Measurements from ENCODE around the gene ARHGAP45. TPM values are rescaled to one million over a fixed set of nuclear protein-coding genes. Genes with fewer than 3 reads are reported as not detected.

The ARHGAP45 gene
- total and polyA plus RNA-seq, 2 of the 8 experiments (the other 6 are each of a cell fraction or from before 2014, with no cell fraction given), result 31.4 to 41.8 TPM

DNA sequence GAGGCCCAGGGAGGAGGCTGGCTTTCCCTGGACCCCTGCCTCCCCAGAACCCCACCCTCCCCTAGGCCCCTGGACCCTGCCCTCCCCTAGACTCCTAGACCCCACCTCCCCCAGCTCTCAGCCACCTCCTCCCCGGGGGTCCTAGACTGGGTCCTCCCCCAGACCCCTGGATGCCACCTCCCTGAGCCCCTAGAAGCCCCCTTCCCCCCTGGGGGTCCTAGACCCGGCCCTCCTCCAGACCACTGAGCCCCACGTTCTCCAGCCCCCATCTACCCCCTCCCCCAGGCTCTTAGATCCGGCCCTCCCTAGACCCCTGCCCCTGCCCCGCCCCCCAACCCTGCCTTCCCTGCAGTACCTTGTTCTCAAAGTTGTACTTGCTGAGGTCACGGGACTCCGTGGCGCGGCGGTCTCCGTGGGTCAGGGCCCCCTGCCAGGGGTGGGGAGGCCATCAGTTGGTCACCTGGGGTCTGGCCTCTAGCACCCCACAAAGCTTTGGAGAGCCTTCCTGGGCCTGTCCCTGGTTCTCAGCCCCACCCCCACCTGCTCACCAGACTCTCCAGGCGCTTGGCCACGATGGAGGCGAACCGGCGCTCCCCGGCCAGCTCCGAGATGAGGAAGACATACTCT, 44.8 kb downstream of the ARHGAP45 start:
- no peak for FAIRE-seq
- no peak overlapping the region for H3K56ac ChIP-seq (replicated peaks; ENCODE audit: insufficient read length, low read depth, low read length)
- H3K4me3 ChIP-seq (ENCODE audit: extremely low read depth in 1 of 4, insufficient read depth in 2 of 4, low read depth in 3 of 4, low read length in 4 of 4), result no peak overlapping the region
- H2BK15ac ChIP-seq (ENCODE audit: low read length), result no peak overlapping the region
- no peak overlapping the region; a peak in 1 of 4 replicates for H3K4me2 ChIP-seq (ENCODE audit: insufficient read depth in 1 of 2, low read depth in 2 of 2, low read length in 2 of 2)
- no peak overlapping the region for H3K23ac ChIP-seq (ENCODE audit: insufficient read length)
- H3K36me3 ChIP-seq (ENCODE audit: control insufficient read depth in 2 of 4, insufficient read depth in 4 of 4, low read length in 3 of 4), result peaks cover 2 to 35% (median 10%) of the 10 kb centered on the region in 4 experiments; a peak in 5 of 8 replicates
- H2BK12ac ChIP-seq (ENCODE audit: low read depth, low read length), result no peak overlapping the region
- no peak overlapping the region for H3K4ac ChIP-seq (replicated peaks; ENCODE audit: insufficient read length, low read depth, low read length)
- peaks cover 5 to 12% of the 10 kb centered on the region in 2 experiments for H4K20me1 ChIP-seq (replicated peaks in 1 of 2; ENCODE audit: control insufficient read depth in 1 of 2, insufficient read depth in 2 of 2, low read length in 2 of 2)
- peaks cover 0 to 5% (median 2%) of the 10 kb centered on the region in 4 experiments; a peak in 5 of 7 replicates for H3K4me1 ChIP-seq (replicated peaks in 1 of 4; ENCODE audit: control insufficient read depth in 3 of 4, insufficient read depth in 4 of 4, low read length in 3 of 4)
- H3K14ac ChIP-seq (ENCODE audit: insufficient read length), result no peak overlapping the region
- no peaks in the 10 kb centered on the region for H3K27me3 ChIP-seq (replicated peaks in 1 of 4; ENCODE audit: control insufficient read depth in 3 of 4, extremely low read depth in 1 of 4, insufficient read depth in 3 of 4, low read length in 3 of 4)
- no peak for DNase-seq (ENCODE audit: low read depth in 1 of 2, low spot score in 2 of 2)
- no peaks in the 10 kb centered on the region for H3K23me2 ChIP-seq (ENCODE audit: low read depth, low read length)
- no peaks in the 10 kb centered on the region for H3K9me3 ChIP-seq (ENCODE audit: insufficient read depth in 2 of 2, low read depth in 1 of 2, low read length in 1 of 2)
- no peak overlapping the region for H3K9ac ChIP-seq (replicated peaks in 1 of 4; ENCODE audit: extremely low read depth in 1 of 4, low read depth in 3 of 4, low read length in 3 of 4)
- ChIA-PET POLR2A (ENCODE audit: partially characterized antibody) (interaction anchor here (0.9 to 3.1 kb wide), 5 partner anchors 9 to 117 kb away, joined by 3 to 24 read pairs (median 3); partner anchors contain the start of gene GPX4), CTCF (ENCODE audit: partially characterized antibody) (interaction anchor here (0.6 to 3.7 kb wide), 11 partner anchors 12 to 124 kb away, joined by 3 to 27 read pairs (median 10); no protein-coding TSS in a partner anchor)
- no peak overlapping the region for H2BK120ac ChIP-seq (replicated peaks; ENCODE audit: low read depth, low read length)
- no peaks in the 10 kb centered on the region for H3K79me2 ChIP-seq (ENCODE audit: control insufficient read depth in 1 of 2, insufficient read depth in 2 of 2, low read length in 2 of 2)
- H2BK5ac ChIP-seq (ENCODE audit: low read depth, low read length), result no peak overlapping the region
- no peak overlapping the region for H2AK5ac ChIP-seq (ENCODE audit: low read depth, low read length)
- no peak overlapping the region for H4K5ac ChIP-seq (ENCODE audit: insufficient read length, low read depth, low read length)
- H3K18ac ChIP-seq (ENCODE audit: extremely low read depth, low read length), result no peak overlapping the region
- no peak overlapping the region for H4K8ac ChIP-seq (ENCODE audit: extremely low read depth, insufficient read depth, low read length)
- H4K91ac ChIP-seq (replicated peaks; ENCODE audit: insufficient read length, low read length), result no peak overlapping the region
- 93% methylated on average over 9 of the region's 18 CpGs; no CpG with 5 or more reads in 1 of the 2 experiments for WGBS, 2 experiments (ENCODE audit: extremely low coverage in 1 of 2, insufficient coverage in 1 of 2, insufficient read length in 1 of 2, insufficient replicate concordance in 2 of 2, low coverage in 1 of 2, low lambda C conversion rate in 2 of 2, missing lambda C conversion rate in 1 of 2)
- no peak overlapping the region for H3K27ac ChIP-seq (ENCODE audit: low read depth, low read length)
- H2BK20ac ChIP-seq (ENCODE audit: low read length), result no peak overlapping the region
- no peaks in the 10 kb centered on the region for H3K79me1 ChIP-seq (ENCODE audit: low read depth, low read length)
- H2AFZ ChIP-seq (ENCODE audit: low read length), result no peak overlapping the region
- no peak for TF ChIP-seq CREB1 (IDR thresholded peaks at IDR 0.05)
- TF ChIP-seq SAP30 (IDR thresholded peaks at IDR 0.05; ENCODE audit: insufficient read depth, insufficient replicate concordance, low read length), result no peak
- TF ChIP-seq GABPA (IDR thresholded peaks at IDR 0.05; ENCODE audit: borderline replicate concordance, insufficient read depth, low read length), result no peak
- no peak for TF ChIP-seq FOSL1 (IDR thresholded peaks at IDR 0.05; ENCODE audit: insufficient read depth, low read depth, low read length)
- TF ChIP-seq GTF2F1 (IDR thresholded peaks at IDR 0.05; ENCODE audit: borderline replicate concordance, low read depth, low read length), result no peak
- no peak for TF ChIP-seq SP4 (IDR thresholded peaks at IDR 0.05; ENCODE audit: low read length)
- no peak for TF ChIP-seq YY1 (IDR thresholded peaks at IDR 0.05; ENCODE audit: low read depth, low read length)
- TF ChIP-seq POU5F1 (IDR thresholded peaks at IDR 0.05; ENCODE audit: low read depth, low read length), result no peak
- TF ChIP-seq RFX5 (IDR thresholded peaks at IDR 0.05; ENCODE audit: borderline replicate concordance, low read depth, low read length), result no peak
- no peak for TF ChIP-seq BACH1 (IDR thresholded peaks at IDR 0.05; ENCODE audit: low read length)
- no peak for TF ChIP-seq KDM5A (IDR thresholded peaks at IDR 0.05; ENCODE audit: low read length)
- no peak for TF ChIP-seq RAD21 (IDR thresholded peaks at IDR 0.05 in 1 of 2, conservative IDR thresholded peaks at IDR 0.05 in 1 of 2; ENCODE audit: low read depth in 2 of 2, low read length in 2 of 2)
- TF ChIP-seq, protein P1, sequence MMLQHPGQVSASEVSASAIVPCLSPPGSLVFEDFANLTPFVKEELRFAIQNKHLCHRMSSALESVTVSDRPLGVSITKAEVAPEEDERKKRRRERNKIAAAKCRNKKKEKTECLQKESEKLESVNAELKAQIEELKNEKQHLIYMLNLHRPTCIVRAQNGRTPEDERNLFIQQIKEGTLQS (IDR thresholded peaks at IDR 0.05; ENCODE audit: insufficient read depth, low read depth, low read length), result no peak
